Stimulated activated CD4-positive, alpha-beta T cell treated with anti-CD3 and anti-CD28 coated beads, Interleukin-2, amount 100 ng/mL, for 24 hours (primary cell): ENCODE results near the gene TBRG1.
A peak's percentile ranks its signal among the peaks of the same experiment; 100 is the strongest.

Source experiments
- DNase-seq, 2 donors: peaks; one replicate each; pipeline ENCODE4 v3.0.0-alpha.2; 2020

The TBRG1 gene

DNA sequence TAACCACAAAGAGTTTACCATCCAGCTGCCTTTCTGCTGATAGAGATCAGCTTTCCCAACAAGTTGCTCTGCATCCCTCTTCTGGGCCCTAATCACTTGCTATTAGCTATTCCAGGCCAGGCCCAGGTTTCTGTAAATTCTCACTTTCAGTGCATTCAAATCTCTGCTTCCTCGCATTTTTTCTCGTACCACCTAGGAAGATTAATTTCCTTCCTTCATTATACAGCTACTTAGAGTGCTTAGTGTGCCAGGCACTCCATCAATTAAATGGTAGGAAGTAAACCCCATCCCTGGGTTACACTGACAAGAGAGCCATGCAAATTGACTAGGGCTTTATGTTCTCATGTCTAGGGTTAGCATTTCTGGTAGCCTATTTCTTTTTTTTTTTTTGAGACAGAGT lies 41.2 kb downstream of the TBRG1 start:
- DNase-seq, result no peak

DNA sequence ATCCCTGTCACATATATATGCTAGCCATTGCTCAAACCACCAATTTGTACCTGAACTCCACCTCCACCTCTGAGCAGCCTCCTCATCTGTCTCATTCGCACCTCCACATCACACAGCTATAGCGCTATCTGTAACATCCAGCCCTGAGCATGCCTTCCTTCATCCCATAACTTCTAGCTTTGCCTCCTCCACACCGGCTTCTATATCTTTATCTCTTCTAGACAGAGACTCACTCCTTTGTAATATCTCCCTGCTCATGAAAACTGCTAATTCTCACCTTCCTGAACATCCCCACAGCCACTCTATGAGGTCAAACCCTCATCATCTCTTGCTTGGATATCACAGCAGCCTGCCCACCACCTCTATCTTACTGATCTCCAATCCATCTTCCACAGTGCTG lies 44.9 kb downstream of the TBRG1 start:
- DNase-seq, result no peak

DNA sequence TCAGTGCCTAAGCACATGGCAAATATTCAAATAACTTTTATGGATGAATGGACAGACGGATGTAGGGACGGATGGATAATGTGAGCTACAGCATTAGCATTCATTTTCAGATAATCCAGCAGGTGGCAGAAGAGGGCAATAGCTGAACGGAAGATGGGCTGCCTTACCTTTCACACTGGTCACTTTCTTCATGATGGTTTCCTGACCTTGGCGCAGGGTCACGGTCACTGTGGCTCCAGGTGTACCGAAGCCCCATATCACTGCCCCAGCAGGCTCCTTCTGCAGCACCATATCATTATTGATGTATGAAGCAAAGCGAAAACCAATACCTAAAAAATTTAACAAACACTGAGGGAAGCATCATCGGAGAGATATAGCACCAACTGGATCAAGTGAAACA lies 46.5 kb downstream of the TBRG1 start:
- peak; percentile 10 to 44 for DNase-seq

- peak; percentile 7 to 18 for DNase-seq
These were observed 48.1 kb downstream of the TBRG1 start for GRCh38 chr11:124670732-124671131.

DNA sequence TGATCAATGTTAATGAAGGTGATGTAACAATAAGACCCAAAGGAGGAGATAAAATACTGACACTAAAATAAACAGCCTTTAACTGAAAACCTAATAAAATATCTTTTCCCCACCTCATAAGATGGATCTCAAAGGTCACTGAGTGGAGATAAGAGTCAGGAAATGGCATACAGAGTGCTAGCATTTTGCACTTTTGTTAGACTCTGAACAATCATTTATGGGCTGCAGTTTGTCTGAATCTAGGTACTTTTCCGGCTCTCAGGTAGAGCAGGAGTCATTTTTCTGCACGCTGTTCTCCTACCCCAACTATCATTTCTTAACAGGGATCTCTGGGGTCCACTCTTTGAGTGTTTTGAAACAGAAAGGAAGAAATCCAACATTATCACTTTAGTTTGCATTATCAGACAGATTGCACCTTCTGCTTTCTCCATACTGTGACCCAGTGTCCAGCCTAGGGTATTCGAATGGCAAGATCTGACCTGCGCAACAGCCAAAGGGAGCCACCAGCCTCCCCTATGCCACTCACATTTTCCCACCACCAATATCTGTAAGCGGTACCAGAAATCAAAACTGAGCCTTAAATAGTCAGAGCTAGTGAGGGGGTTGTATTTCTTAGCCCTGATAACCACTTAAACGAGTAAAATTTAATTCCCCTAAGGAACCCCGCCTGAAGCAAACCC lies 50.0 kb downstream of the TBRG1 start:
- DNase-seq, result no peak

DNA sequence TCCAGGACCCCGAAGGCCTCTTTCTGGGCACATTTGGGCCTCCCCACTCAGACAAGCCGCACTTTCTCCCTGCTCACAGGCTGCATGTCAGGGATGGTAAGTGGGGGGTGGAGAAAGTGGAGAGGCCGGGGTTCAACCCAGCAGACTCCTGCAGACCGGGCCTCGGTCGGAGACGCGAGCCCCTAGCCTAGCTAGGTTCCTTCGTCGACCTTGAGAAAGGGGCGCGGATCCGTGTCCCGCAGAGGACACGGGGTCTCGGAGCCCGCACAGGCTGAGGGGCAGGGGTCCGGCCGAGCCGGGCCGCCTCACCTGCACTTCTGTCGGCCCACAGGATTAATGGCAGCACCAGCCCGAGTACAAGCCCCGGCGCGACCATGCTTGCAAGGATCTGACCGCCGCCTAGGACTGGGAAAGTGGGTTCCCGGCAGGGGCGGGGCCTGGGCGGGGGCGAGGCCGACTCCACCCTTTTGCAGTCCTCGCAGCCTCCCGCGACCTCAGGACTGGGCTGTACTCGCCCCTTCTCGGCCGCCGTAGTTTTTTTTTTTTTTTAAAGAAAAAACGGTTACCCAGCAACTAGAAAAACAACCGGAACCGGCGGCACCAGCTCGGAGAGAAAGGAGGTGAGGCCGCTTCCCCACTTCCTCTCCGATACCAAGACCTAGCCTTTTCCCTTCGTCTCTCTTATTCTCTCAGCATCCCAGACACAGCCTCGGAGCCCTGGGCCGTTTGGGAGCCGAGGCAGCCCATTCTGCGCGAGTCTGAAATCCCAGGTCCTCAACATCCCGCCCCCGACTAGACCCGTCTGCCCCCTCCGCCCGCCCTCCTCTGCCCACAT lies 50.9 kb downstream of the TBRG1 start, which contains the start of the genes SIAE and SPA17:
SIAE (minus strand) TSS at position 407 of the 835 bp plus-strand sequence; CDS start at position 376, 31 bp downstream.
SPA17 (plus strand) TSS at position 572 of the 835 bp plus-strand sequence. CDS start 1,361 bp downstream, outside the sequence.
- DNase-seq, result peak; percentile 86 to 93

DNA sequence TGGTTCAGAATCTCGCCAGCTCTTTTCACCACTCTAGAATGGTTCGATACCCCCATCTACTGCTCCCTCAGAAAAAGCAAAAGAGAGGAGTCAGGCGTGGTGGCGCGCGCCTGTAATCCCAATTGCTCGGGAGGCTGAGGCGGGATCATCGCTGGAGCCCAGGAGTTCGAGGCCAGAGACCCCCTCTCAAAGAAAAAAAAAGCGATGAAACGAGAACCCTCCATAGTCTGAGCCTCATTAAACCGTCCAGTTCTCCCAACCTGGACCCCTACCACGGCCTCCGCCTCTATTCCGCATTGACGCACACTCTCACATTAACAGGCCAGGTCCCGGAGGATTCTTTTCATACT lies 51.5 kb downstream of the TBRG1 start:
- DNase-seq, result no peak

- no peak for DNase-seq
These were observed 51.9 kb downstream of the TBRG1 start for GRCh38 chr11:124674571-124674970.

- no peak for DNase-seq
These were observed 53.7 kb downstream of the TBRG1 start for GRCh38 chr11:124676386-124676785.

DNA sequence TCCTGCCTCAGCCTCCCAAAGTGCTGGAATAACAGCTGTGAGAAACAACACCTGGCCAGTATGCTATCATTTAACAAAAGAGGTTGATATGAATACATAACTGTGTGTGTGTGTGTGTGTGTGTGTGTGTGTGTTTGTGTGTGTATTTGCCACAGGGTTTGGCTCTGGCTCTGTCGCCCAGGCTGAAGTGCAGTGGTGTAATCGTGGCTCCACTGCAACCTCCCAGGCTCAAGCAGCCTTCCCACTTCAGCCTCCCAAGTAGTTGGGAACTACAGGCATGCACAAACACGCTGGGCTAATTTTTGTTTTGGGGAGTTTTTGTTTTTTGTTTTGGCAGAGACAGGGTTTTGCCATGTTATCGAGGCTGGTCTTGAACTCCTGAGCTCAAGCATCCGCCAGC lies 55.8 kb downstream of the TBRG1 start:
- DNase-seq, result no peak

GRCh38 chr11:124681421-124681820 lies 58.8 kb downstream of the TBRG1 start:
- no peak for DNase-seq

GRCh38 chr11:124682443-124682842 lies 59.8 kb downstream of the TBRG1 start:
- DNase-seq, result no peak
